K562 (cell line): ENCODE data around the gene RHBG. TPM values are rescaled to one million over a fixed set of nuclear protein-coding genes. Genes with fewer than 3 reads are reported as not detected.

Experiments used
- ATAC-seq: fragments of 200-7000 bp; cut with Tn5 transposase; 3 replicates; pipeline ENCODE4 v1.9.1; 2020; ENCODE audit warnings: moderate library complexity
- BruUV-seq: library from RNA; stranded (reverse); fragments of 400-500 nt; replicated peaks from 2 replicates; lab custom pipeline; 2021; lab: Mats Ljungman, UMichigan
- CTCF ChIA-PET: fragments of 300-600 bp; formaldehyde crosslinking; extraction: SDS; loops from one replicate; lab custom pipeline; 2021; ENCODE audit warnings: low intra/inter-chr PET ratio; lab: Yijun Ruan, JAX
- POLR2A ChIA-PET: fragments of 300-600, 350-650 bp; sonication (Branson Sonifier 250); formaldehyde crosslinking; extraction: SDS; loops from one replicate; lab custom pipeline; 2021; ENCODE audit warnings: antibody characterized with exemption, inconsistent platforms; lab: Yijun Ruan, JAX
- DNase-seq, 4 experiments: peaks; one replicate each; pipeline versions ENCODE4 v3.0.0 to v3.0.0-alpha.2; 2011 to 2018; ENCODE audit warnings: low spot score in 3 of 4, mixed read lengths in 3 of 4; ENCODE audit errors: extremely low read depth in 1 of 4
- FAIRE-seq: peaks from 2 replicates; lab custom pipeline; 2011; peaks lifted over from hg19 to GRCh38; lab: Jason Lieb, UNC
- H2AFZ ChIP-seq: 2 replicates; pipeline ENCODE4 v1.6.0; 2011; ENCODE audit warnings: low read depth, low read length, control low read depth, inconsistent platforms
- H3K27ac ChIP-seq: fragments of 200-600 bp; 3 replicates; pipeline ENCODE4 v1.8.0; 2011; ENCODE audit warnings: low read depth, mild to moderate bottlenecking, control low read depth, inconsistent platforms, low read length, moderate library complexity, mixed read lengths; ENCODE audit errors: extremely low read depth
- H3K27me3 ChIP-seq, 2 experiments: fragments of 300-600 bp in 1 of 2; 2 replicates in 1 of 2; 3 replicates in 1 of 2; pipeline versions ENCODE4 v1.6.0 to v1.8.0; 2011; ENCODE audit warnings: inconsistent platforms in 2 of 2, low read length in 2 of 2, mild to moderate bottlenecking in 1 of 2, mixed read lengths in 1 of 2, moderate library complexity in 1 of 2; ENCODE audit not compliant: control insufficient read depth in 2 of 2, insufficient read depth in 2 of 2
- H3K36me3 ChIP-seq: fragments of 300-600 bp; 3 replicates; pipeline ENCODE4 v1.8.0; 2011; ENCODE audit warnings: mild to moderate bottlenecking, low read length, inconsistent platforms; ENCODE audit not compliant: control insufficient read depth, insufficient read depth
- H3K4me1 ChIP-seq, 2 experiments: fragments of 200-600 bp in 1 of 2; replicated peaks in 1 of 2; 2 replicates in 1 of 2; 3 replicates in 1 of 2; pipeline versions ENCODE4 v1.5.1 to v1.8.0; 2011; ENCODE audit warnings: inconsistent platforms in 2 of 2, low read length in 2 of 2, mild to moderate bottlenecking in 1 of 2, mixed read lengths in 1 of 2, moderate library complexity in 1 of 2; ENCODE audit not compliant: control insufficient read depth in 2 of 2, insufficient read depth in 2 of 2
- H3K4me2 ChIP-seq: 2 replicates; pipeline ENCODE4 v1.6.1; 2011; ENCODE audit warnings: low read length, control low read depth, inconsistent platforms, mixed read lengths; ENCODE audit not compliant: insufficient read depth
- H3K4me3 ChIP-seq: fragments of 200-600 bp; sonication (generic), shearing (Covaris generic); 2 replicates; pipeline ENCODE4 v1.5.1; 2016; ENCODE audit warnings: control low read depth, inconsistent platforms
- H3K79me2 ChIP-seq: fragments of 200-600 bp; 3 replicates; pipeline ENCODE4 v1.8.0; 2011; ENCODE audit warnings: low read length, inconsistent platforms; ENCODE audit not compliant: control insufficient read depth, insufficient read depth
- H3K9ac ChIP-seq, 2 experiments: 2 replicates each; pipeline versions ENCODE4 v1.6.0 to v1.6.1; 2011; ENCODE audit warnings: low read depth in 2 of 2, low read length in 2 of 2, control low read depth in 1 of 2, inconsistent platforms in 1 of 2, mild to moderate bottlenecking in 1 of 2, mixed read lengths in 1 of 2; ENCODE audit not compliant: insufficient read depth in 1 of 2
- H3K9me1 ChIP-seq: one replicate; pipeline ENCODE4 v1.6.0; 2011; ENCODE audit warnings: inconsistent platforms, mild to moderate bottlenecking, low read length, moderate library complexity; ENCODE audit not compliant: control insufficient read depth, insufficient read depth
- H3K9me3 ChIP-seq: replicated peaks from 2 replicates; pipeline ENCODE4 v1.5.1; 2011; ENCODE audit warnings: low read depth, low read length, inconsistent platforms; ENCODE audit not compliant: control insufficient read depth, insufficient read depth
- H4K20me1 ChIP-seq: replicated peaks from 2 replicates; pipeline ENCODE4 v1.6.1; 2011; ENCODE audit warnings: low read length, inconsistent platforms, mixed read lengths; ENCODE audit not compliant: control insufficient read depth, insufficient read depth
- GTF2E2 ChIP-seq: fragments of 200-800 bp; sonication (Bioruptor generic); IDR thresholded peaks from 2 replicates; pipeline ENCODE4 v1.6.1; 2016; ENCODE audit warnings: missing genetic modification characterization, missing compliant biosample characterization
- HIVEP1 ChIP-seq: fragments of 250-450 bp; sonication (Bioruptor Pico); IDR thresholded peaks from 2 replicates; pipeline ENCODE4 v1.4.0; 2020; ENCODE audit warnings: mild to moderate bottlenecking
- JUN ChIP-seq, 2 experiments: sonication (generic) in 1 of 2; formaldehyde crosslinking in 1 of 2; IDR thresholded peaks; 2 replicates each; pipeline versions ENCODE4 v1.6.1 to v1.8.0; 2012 to 2022; ENCODE audit warnings: borderline replicate concordance in 2 of 2, mild to moderate bottlenecking in 2 of 2, improper control_type of control experiment in 1 of 2, low read depth in 1 of 2, low read length in 1 of 2, missing genetic modification reagents in 1 of 2
- YY1 ChIP-seq, 3 experiments: IDR thresholded peaks; 2 replicates each; pipeline ENCODE4 v1.6.1; 2011; ENCODE audit warnings: low read length in 2 of 3, mild to moderate bottlenecking in 2 of 3, moderate library complexity in 2 of 3, borderline replicate concordance in 1 of 3, control low read depth in 1 of 3, low read depth in 1 of 3; ENCODE audit not compliant: insufficient read depth in 3 of 3, insufficient replicate concordance in 2 of 3, control insufficient read depth in 1 of 3, insufficient read length in 1 of 3; ENCODE audit errors: extremely low read depth in 1 of 3
- ZBTB7A ChIP-seq: IDR thresholded peaks from 2 replicates; pipeline ENCODE4 v1.6.1; 2011; ENCODE audit warnings: low read depth, mild to moderate bottlenecking, low read length, moderate library complexity, borderline replicate concordance; ENCODE audit not compliant: control insufficient read depth
- ZBTB8A ChIP-seq: fragments of 450-650 bp; IDR thresholded peaks from 2 replicates; pipeline ENCODE4 v1.6.1; 2018; ENCODE audit warnings: mild to moderate bottlenecking, moderate library complexity; ENCODE audit not compliant: partially characterized antibody
- ZNF143 ChIP-seq: sonication (generic); formaldehyde crosslinking; IDR thresholded peaks from 2 replicates; pipeline ENCODE4 v1.9.0; 2022; ENCODE audit warnings: mild to moderate bottlenecking, missing genetic modification reagents
- WGBS: fragments of 100-300 bp; shearing (Covaris generic); methylation state at CpG from one replicate; pipeline ENCODE4 v1.1.6; 2016; ENCODE audit warnings: low coverage, mixed read lengths; ENCODE audit not compliant: insufficient coverage; ENCODE audit errors: missing lambda C conversion rate; 5-methylcytosine and 5-hydroxymethylcytosine counted together
- in situ Hi-C: fragments of 300-500 bp; cut with MboI; formaldehyde crosslinking; loops from 4 replicates; pipeline ENCODE4 v1.15.0; 2018; ENCODE audit warnings: inconsistent platforms, mixed read lengths
- intact Hi-C: fragments of 100-400 bp; cut with micrococcal nuclease; formaldehyde crosslinking; loops from 2 replicates; pipeline ENCODE4 v1.14.2; 2022
- polyA plus RNA-seq, 8 experiments: library from polyadenylated mRNA; depleted of rRNA in 4 of 8; stranded (reverse) in 5 of 8; unstranded in 3 of 8; fragments of >200 nt; fragmentation: Nextera tagmentation in 2 of 8; fragmentation: Illumina TruSeq in 1 of 8; extraction: Ambion mirVana in 2 of 8; extraction: Trizol in 1 of 8; gene quantifications; 2 replicates each; pipeline versions ENCODE4 v1.2.1 to v1.2.3, GENCODE V29; 2011 to 2014; ENCODE audit warnings: inconsistent platforms in 1 of 8, missing spikeins in 1 of 8
- total RNA-seq, 7 experiments: library from RNA; depleted of rRNA in 6 of 7; stranded (reverse); fragments of >200 nt in 6 of 7; fragmentation: Illumina TruSeq in 2 of 7; extraction: Trizol in 2 of 7; gene quantifications; 2 replicates each; pipeline versions ENCODE4 v1.2.1 to v1.2.3, GENCODE V29; 2011 to 2021; ENCODE audit warnings: low replicate concordance in 1 of 7
- TF ChIP-seq, protein P1 (sequence below), 2 experiments: fragments of 450-650 bp; IDR thresholded peaks; 2 replicates each; pipeline ENCODE4 v1.6.1; 2018; ENCODE audit warnings: mild to moderate bottlenecking in 2 of 2, low read depth in 1 of 2; ENCODE audit not compliant: partially characterized antibody in 2 of 2
- TF ChIP-seq, protein P2 (sequence below): fragments of 450-650 bp; conservative IDR thresholded peaks from 2 replicates; pipeline ENCODE4 v1.6.1; 2016; ENCODE audit warnings: missing genetic modification characterization, low read depth, mild to moderate bottlenecking, missing compliant biosample characterization, moderate library complexity
- TF ChIP-seq, protein P3 (sequence below): sonication (generic); formaldehyde crosslinking; IDR thresholded peaks from 2 replicates; pipeline ENCODE4 v1.8.1; 2023; ENCODE audit warnings: mild to moderate bottlenecking, missing genetic modification reagents
- TF ChIP-seq, protein P4 (sequence below): sonication (generic); formaldehyde crosslinking; IDR thresholded peaks from 2 replicates; pipeline ENCODE4 v1.8.0; 2022; ENCODE audit warnings: mild to moderate bottlenecking, missing genetic modification reagents

RHBG gene
- total and polyA plus RNA-seq, 9 of the 15 experiments (the other 6 are each of a cell fraction or from before 2014, with no cell fraction given): not detected

DNA sequence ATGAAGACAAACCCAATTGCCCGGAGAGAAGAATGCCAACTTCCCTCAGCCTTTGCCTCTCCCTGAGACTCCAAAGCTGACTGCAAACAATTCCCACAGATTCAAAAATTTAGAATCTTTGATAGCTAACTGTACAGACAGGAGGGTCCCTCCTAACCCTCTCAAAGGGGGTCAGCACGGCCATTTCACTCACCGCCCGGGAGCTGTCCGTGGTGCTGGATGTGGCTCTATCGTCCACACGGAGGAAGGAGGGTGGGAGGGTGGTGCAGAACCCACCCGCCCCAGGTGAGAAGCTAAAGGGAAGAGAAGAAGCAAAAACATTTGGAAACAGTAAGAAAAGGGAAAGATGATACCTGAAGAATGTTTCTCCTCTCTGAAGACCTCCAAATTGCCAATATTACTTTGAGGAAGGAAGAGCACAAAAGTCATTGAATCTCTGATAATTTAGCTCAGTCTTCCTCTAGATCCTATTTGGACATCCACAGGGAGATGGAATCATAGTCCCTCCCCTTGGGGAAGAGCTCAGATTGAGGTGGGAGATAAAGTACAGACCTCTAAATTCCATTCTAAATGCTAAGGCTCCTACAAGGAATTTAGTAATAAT is 45.6 kb downstream of the RHBG start:
- Histone ChIP-seq H3K27ac (no peak overlapping the region), H3K9ac (no peak overlapping the region), H3K4me2 (no peak overlapping the region), H3K9me1 (peaks cover 5% of the 10 kb centered on the region), H2AFZ (no peak overlapping the region), H3K4me1 (peaks cover 3 to 10% of the 10 kb centered on the region in 2 experiments; a peak in 3 of 5 replicates), H3K9me3 (no peaks in the 10 kb centered on the region), H3K4me3 (no peak overlapping the region), H3K79me2 (no peaks in the 10 kb centered on the region), H3K27me3 (peaks cover 9 to 15% of the 10 kb centered on the region in 2 experiments; a peak in 4 of 5 replicates), H4K20me1 (peaks cover 18% of the 10 kb centered on the region), H3K36me3 (no peaks in the 10 kb centered on the region)
- CTCF ChIA-PET: no interaction called here
- POLR2A ChIA-PET: interaction anchor here (0.6 to 1.9 kb wide), 3 partner anchors 9 to 240 kb away, joined by 3 to 6 read pairs (median 3); no protein-coding TSS in a partner anchor
- DNase-seq: peak; percentile 48 to 78 (median 66)
- no TSS peak for BruUV-seq
- intact Hi-C loops (no loop called here), in situ Hi-C loops (no loop called here)
- FAIRE-seq: no peak
- WGBS: 13% methylated on average over 8 of the region's 8 CpGs
- peak; percentile 68; the same call in 2 of the 3 replicates for ATAC-seq
- TF ChIP-seq HIVEP1 (CRISPR knock-in tag) (no peak), ZBTB8A (no peak), JUN (IDR thresholded peaks at IDR 0.05; ENCODE audit: borderline replicate concordance, low read depth, low read length) (no peak), JUN (CRISPR knock-in tag; IDR thresholded peaks at IDR 0.05; ENCODE audit: borderline replicate concordance) (no peak), GTF2E2 (tag) (no peak), YY1 (IDR thresholded peaks at IDR 0.05; ENCODE audit: borderline replicate concordance in 1 of 3, control insufficient read depth in 1 of 3, extremely low read depth in 1 of 3, insufficient read depth in 3 of 3, insufficient read length in 1 of 3, insufficient replicate concordance in 2 of 3, low read depth in 1 of 3, low read length in 2 of 3) (peak in 1 of 3 experiments; percentile 52), ZNF143 (no peak), ZBTB7A (peak; percentile 65; the same call in 1 of the 2 replicates)
- TF ChIP-seq, protein P1, sequence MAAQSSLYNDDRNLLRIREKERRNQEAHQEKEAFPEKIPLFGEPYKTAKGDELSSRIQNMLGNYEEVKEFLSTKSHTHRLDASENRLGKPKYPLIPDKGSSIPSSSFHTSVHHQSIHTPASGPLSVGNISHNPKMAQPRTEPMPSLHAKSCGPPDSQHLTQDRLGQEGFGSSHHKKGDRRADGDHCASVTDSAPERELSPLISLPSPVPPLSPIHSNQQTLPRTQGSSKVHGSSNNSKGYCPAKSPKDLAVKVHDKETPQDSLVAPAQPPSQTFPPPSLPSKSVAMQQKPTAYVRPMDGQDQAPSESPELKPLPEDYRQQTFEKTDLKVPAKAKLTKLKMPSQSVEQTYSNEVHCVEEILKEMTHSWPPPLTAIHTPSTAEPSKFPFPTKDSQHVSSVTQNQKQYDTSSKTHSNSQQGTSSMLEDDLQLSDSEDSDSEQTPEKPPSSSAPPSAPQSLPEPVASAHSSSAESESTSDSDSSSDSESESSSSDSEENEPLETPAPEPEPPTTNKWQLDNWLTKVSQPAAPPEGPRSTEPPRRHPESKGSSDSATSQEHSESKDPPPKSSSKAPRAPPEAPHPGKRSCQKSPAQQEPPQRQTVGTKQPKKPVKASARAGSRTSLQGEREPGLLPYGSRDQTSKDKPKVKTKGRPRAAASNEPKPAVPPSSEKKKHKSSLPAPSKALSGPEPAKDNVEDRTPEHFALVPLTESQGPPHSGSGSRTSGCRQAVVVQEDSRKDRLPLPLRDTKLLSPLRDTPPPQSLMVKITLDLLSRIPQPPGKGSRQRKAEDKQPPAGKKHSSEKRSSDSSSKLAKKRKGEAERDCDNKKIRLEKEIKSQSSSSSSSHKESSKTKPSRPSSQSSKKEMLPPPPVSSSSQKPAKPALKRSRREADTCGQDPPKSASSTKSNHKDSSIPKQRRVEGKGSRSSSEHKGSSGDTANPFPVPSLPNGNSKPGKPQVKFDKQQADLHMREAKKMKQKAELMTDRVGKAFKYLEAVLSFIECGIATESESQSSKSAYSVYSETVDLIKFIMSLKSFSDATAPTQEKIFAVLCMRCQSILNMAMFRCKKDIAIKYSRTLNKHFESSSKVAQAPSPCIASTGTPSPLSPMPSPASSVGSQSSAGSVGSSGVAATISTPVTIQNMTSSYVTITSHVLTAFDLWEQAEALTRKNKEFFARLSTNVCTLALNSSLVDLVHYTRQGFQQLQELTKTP (IDR thresholded peaks at IDR 0.05; ENCODE audit: low read depth in 1 of 2, partially characterized antibody in 2 of 2): peak in 1 of 2 experiments; percentile 69
- TF ChIP-seq, protein P2, sequence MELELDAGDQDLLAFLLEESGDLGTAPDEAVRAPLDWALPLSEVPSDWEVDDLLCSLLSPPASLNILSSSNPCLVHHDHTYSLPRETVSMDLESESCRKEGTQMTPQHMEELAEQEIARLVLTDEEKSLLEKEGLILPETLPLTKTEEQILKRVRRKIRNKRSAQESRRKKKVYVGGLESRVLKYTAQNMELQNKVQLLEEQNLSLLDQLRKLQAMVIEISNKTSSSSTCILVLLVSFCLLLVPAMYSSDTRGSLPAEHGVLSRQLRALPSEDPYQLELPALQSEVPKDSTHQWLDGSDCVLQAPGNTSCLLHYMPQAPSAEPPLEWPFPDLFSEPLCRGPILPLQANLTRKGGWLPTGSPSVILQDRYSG (tag): peak; percentile 61; the same call in 1 of the 2 replicates
- TF ChIP-seq, protein P3, sequence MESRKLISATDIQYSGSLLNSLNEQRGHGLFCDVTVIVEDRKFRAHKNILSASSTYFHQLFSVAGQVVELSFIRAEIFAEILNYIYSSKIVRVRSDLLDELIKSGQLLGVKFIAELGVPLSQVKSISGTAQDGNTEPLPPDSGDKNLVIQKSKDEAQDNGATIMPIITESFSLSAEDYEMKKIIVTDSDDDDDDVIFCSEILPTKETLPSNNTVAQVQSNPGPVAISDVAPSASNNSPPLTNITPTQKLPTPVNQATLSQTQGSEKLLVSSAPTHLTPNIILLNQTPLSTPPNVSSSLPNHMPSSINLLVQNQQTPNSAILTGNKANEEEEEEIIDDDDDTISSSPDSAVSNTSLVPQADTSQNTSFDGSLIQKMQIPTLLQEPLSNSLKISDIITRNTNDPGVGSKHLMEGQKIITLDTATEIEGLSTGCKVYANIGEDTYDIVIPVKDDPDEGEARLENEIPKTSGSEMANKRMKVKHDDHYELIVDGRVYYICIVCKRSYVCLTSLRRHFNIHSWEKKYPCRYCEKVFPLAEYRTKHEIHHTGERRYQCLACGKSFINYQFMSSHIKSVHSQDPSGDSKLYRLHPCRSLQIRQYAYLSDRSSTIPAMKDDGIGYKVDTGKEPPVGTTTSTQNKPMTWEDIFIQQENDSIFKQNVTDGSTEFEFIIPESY (CRISPR knock-in tag): no peak
- TF ChIP-seq, protein P4, sequence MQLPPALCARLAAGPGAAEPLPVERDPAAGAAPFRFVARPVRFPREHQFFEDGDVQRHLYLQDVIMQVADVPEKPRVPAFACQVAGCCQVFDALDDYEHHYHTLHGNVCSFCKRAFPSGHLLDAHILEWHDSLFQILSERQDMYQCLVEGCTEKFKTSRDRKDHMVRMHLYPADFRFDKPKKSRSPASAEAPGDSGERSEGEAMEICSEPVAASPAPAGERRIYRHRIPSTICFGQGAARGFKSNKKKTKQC (CRISPR knock-in tag): peak; percentile 78
